ENCODE data around the gene ACACA.

ACACA gene

GRCh38 chr17:37340804-37341203, 65.8 kb downstream of the ACACA start:
- no peak for DNase-seq

- no peak for DNase-seq
Measured at GRCh38 chr17:37339321-37339720, 67.3 kb downstream of the ACACA start.

- no peak for DNase-seq
Measured at GRCh38 chr17:37338847-37339246, 67.8 kb downstream of the ACACA start.

- DNase-seq = no peak
Measured at GRCh38 chr17:37327341-37328090, 79.1 kb downstream of the ACACA start.

GRCh38 chr17:37322826-37323561, 83.6 kb downstream of the ACACA start:
- peak; percentile 83 to 93 for DNase-seq

GRCh38 chr17:37322106-37322505, 84.5 kb downstream of the ACACA start:
- DNase-seq = no peak

GRCh38 chr17:37318931-37319594, 87.6 kb downstream of the ACACA start:
- DNase-seq = no peak

- DNase-seq = no peak
Measured at GRCh38 chr17:37317867-37318266, 88.8 kb downstream of the ACACA start.

- DNase-seq = no peak
Measured at GRCh38 chr17:37315601-37316000, 91.0 kb downstream of the ACACA start.

- DNase-seq = no peak
Measured at GRCh38 chr17:37312137-37312923, 94.3 kb downstream of the ACACA start.

GRCh38 chr17:37310940-37311339, 95.7 kb downstream of the ACACA start:
- DNase-seq = no peak

- no peak for DNase-seq
Measured at GRCh38 chr17:37309051-37309450, 97.6 kb downstream of the ACACA start.

- DNase-seq = no peak
Measured at GRCh38 chr17:37305406-37305905, 101.2 kb downstream of the ACACA start.

- DNase-seq = no peak
Measured at GRCh38 chr17:37301288-37301687, 105.3 kb downstream of the ACACA start.

GRCh38 chr17:37300683-37301082, 106.0 kb downstream of the ACACA start:
- DNase-seq = no peak

GRCh38 chr17:37299257-37299980, 107.2 kb downstream of the ACACA start:
- DNase-seq = no peak

GRCh38 chr17:37295888-37296287, 110.7 kb downstream of the ACACA start:
- DNase-seq = no peak

- no peak for DNase-seq
Measured at GRCh38 chr17:37294888-37295287, 111.7 kb downstream of the ACACA start.

GRCh38 chr17:37293770-37294169, 112.9 kb downstream of the ACACA start:
- no peak for DNase-seq

- no peak for DNase-seq
Measured at GRCh38 chr17:37292429-37293139, 114.1 kb downstream of the ACACA start.

- no peak for DNase-seq
Measured at GRCh38 chr17:37291351-37291750, 115.3 kb downstream of the ACACA start.

Data from NCI-H524 (cell line).